GM19043 (cell line): ENCODE measurements around the gene ZSWIM5.

Experiments used
- ATAC-seq: cut with Tn5 transposase; IDR thresholded peaks from one replicate; pipeline ENCODE4 v1.9.1; 2021; ENCODE audit warnings: low read depth; ENCODE audit not compliant: unreplicated experiment

Gene ZSWIM5

DNA sequence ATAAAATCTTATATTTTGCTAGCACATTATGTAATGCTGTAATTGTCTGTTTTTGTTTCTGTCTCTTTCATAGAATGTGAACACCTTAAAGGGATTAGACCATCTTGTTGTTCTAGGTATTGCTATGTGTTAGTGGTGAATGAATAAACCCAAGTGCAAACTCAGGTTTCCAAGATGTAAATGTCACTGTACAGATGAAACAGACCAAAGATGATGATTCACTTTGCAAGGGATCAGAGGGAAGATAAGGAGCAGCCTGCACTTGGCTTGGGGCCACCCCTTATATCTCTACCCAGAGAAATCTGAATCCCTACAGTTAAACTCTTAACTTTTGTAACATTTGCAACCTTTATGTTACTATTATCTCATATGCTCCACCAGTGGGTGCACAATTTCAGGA, 168.9 kb downstream of the ZSWIM5 start:
- ATAC-seq = no peak

DNA sequence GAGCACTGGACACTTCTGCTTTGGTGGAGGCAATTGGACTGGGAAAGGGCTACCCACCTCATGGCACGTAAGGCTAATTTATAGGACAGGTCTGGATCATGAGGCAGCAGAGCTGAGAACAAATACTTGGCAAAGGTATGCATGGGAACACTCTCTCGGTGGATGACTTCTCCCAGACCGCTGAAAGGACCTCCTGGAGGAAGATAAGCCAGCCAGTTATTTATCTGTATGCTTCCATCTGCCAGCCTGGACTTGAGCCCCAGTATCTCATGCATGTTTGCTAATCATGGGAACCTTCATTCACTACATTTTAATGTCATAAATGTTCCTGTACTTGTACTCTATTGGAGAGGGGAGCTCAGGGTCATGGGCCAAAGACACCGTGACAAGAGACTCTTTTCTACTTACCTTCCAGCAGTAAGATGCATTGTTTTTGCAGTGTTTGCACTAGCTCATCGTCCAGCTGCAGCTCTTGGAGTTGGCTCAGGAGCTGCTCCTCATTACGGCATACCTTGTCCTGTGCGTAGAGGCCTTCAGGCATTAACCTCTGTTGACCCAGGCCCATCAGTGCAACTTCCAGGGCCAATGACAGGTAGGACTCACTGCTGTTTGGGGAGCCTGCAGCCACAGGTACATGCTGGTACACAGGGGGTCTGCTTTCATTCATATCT, 170.6 kb downstream of the ZSWIM5 start:
- no peak for ATAC-seq

DNA sequence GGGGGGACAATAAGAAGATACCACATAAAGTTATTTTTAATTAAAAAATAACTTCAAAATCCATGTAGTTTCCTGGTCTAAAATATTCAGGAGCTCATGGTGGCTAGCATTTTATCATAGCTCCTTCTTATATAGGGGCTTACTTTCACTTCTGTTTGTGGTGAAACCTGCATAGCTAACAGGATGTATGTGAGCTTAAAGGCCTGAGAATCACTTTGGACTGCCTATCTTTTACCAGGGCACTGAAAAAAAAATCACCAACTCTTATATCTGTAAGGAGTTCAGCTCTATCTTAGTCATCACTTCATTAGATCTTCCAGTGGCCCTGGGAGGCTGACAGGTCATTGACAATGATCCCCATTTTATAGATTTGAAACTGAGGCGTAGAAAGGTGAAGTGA, 173.0 kb downstream of the ZSWIM5 start:
- ATAC-seq = peak; percentile 51

DNA sequence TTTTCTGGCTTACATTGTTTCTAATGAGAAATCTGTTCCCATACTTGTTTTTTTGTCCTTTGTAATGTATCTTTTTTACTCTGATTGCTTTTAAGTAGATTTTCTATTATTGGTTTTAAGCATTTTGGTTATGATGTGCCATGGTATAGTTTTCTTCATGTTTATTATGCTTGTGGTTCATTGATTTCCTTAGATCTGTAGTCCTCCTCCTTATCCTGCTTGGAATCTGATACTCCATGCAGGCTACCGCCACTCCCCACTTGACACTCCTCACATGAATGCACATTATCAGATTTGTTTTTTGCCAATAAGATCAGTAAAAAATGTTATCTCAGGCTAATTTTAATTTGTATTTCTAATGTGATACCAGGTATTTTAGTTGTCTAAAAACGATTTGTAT, 173.6 kb downstream of the ZSWIM5 start:
- no peak for ATAC-seq

DNA sequence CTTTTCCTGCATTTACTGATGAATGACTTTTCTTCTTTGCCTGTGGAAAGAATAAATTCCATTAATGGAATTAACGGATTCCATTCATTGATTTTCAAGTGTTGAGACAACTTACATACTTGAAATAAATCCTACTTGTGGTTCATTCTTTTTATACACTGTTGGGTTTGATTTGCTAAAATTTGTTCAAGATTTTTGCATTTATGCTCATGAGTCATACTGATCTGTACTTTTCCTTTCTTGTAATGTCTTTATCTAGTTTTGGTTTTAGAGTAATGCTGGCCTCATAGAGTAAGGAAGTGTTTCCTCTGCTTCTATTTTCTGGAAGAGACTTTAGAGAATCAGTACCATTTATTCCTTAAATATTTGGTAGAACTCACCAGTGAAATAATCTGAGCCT, 180.0 kb downstream of the ZSWIM5 start:
- ATAC-seq = no peak

DNA sequence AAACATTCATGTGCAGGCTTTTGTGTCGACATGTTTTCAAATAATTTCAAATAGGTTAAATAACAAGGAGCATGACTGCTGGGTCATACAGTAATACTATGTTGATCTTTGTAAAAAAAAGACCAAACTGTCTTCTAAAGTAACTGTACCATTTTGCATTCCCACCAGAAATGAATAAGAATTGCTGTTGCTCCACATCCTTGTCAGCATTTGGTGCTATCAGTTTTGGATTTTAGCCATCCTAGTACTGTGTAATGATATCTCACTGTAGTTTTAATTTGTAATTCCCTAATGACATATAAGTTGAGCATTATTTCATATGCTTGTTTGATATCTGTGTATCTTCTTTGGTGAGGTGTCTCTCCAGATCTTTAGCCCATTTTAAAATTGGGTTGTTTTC, 182.7 kb downstream of the ZSWIM5 start:
- no peak for ATAC-seq

DNA sequence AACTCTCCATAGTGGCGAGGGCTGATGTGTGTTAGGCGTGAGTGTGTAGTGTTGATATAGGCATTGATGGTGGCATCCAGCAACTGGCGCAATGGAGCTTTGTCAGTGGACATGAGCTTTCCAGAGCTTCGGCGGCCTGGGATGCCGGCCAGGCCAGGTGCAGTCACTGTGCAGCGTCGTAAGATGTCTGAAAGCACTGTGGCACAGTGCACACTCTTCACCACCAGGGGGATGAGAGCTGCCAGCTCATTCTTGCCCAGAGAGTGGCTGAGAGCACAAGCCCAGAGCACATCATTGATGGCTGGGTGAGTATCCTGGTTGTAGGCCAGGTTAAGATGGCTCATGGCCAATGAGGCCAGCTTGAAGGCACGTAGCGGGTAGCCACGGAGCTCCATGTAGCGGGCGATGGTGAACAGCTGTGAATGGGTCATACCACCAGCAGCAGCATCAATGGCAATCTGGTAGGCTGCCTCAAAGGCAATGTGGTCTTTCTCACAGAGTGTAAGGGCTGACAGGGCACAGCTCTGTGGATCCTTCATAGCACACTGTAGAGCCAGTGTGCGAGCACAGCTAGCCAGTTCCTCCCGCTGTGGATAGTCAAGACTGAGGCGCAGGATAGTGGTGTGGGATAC, 187.7 kb downstream of the ZSWIM5 start:
- no peak for ATAC-seq

DNA sequence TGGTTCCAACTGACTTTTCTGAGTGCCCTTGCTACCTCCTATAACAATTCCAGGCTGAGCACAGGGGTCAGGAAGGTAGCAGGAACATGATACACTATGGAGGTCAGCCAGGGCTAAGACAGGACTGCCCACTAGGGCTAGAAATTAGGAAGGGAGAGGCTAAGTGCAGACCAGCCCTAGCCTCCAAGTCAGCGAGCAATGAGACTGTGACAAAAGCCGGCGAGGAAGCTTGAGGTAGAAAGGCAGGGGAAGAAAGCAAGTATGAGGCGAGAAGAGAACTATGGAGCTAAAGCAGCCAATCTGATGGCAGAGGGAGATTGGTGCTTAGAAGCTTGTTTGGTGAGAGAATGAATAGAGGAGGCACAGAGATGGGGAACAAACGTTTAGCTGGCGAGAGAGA, 189.6 kb downstream of the ZSWIM5 start:
- ATAC-seq = no peak

DNA sequence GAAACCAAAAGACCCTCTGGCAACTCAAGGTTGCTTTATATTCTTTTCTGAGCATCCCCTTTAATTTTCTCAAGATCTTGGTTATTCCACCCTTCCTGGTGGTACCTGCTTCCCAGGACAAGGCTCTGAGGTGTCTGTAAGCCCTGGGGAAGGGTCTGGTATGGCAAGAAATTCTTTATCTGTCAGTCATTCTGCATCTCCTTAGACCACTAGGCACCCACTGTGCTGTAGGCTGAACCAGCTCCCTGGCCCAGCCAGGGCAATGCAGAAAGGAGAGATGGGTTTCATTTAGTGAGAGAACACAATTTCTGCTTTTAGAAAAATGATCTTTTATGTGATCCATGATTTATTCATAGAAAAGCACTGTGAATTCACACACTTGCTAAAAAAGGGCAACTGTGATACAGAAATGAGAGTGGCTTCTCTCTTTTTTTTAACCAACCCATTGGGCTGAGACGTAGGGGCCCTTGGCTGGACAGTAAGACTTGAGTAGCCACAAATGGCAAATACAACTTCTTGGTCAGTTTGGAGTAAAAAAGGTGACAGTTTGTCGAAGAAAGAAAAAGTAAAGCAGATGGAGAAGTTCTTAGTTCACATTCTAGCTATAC, 190.2 kb downstream of the ZSWIM5 start:
- no peak for ATAC-seq

DNA sequence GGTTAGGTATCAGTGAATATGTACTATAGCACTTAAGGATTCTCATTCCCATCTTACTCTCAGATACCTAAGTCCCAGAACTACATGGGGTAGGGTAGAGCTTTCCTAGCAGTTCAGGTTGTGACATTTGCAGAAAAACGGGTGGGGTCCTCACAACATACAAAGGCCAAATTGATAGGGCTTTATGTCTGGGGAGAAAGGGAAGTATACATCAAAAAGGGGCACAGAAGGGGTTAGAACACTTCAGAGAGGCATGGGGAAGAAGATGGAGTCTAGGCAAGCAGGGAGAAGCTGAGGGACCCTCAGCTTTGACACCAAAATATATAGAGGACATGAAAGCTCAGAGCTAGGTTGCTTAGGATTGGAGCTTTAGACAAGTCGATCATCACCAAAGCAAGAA, 190.7 kb downstream of the ZSWIM5 start:
- no peak for ATAC-seq

DNA sequence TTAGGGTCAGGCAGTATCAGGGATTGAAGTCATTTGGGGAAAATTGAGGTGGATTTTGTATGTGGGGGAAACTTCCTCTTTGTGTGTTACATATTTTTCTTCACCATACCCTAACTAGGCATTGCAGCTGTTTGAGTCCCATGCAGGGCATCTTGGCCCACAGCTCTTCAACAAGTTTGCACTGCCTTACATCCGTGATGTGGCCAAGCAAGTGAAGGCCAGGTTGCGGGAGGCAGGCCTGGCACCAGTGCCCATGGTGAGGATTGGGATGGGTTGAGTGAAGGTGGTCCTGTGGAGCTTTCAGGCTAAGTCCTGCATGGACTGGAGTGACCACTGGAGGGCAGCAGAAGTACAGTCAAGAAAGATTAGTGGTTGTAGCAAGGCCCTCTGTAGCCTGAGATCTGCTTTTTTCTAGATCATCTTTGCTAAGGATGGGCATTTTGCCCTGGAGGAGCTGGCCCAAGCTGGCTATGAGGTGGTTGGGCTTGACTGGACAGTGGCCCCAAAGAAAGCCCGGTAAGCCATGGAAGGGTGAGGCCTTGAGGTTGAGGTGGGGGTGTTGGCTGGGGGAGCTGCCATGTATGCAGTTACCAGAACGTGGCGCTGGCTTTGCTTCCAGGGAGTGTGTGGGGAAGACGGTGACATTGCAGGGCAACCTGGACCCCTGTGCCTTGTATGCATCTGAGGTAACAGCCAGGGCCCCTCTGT, 191.9 kb downstream of the ZSWIM5 start:
- no peak for ATAC-seq

DNA sequence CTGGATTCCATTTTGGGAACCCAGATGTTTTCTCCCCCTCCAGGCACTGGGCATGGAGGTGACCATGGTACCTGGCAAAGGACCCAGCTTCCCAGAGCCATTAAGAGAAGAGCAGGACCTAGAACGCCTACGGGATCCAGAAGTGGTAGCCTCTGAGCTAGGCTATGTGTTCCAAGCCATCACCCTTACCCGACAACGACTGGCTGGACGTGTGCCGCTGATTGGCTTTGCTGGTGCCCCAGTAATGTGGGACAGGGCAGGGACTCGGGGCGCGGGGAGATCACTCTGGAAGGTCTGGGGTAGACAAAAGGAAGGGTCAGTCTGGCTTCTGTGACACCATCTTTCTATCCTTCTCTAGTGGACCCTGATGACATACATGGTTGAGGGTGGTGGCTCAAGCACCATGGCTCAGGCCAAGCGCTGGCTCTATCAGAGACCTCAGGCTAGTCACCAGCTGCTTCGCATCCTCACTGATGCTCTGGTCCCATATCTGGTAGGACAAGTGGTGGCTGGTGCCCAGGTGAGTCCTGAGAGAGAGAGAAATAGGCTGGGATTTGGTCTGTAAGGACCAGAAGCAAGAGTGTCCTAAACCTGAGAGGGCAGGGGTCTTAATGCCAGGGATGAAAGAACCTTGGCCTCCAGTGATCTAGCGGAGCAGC, 192.7 kb downstream of the ZSWIM5 start:
- ATAC-seq = no peak

DNA sequence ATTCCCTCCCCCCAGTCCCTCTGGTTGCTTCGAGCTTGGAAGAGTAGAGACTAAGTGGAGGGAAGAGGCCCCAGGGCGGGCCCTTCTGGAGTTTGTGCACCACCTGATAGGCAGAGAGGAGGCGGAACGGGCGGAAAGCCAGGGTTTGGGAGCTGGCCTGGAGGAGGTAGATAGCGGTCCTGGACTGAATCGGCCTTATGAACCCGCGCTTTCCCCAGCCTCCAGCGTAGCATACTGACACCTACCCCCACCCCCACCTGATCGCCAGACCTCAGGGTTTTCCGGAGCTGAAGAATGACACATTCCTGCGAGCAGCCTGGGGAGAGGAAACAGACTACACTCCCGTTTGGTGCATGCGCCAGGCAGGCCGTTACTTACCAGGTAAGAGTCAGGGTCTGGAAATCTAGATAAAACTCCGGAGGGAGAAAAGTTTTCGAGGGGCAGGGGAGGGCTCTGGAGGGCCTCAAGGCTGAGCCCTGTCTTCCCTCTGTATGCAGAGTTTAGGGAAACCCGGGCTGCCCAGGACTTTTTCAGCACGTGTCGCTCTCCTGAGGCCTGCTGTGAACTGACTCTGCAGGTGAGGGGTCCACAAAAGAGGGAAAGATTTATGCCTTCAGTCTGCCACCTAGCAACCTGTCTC, 193.6 kb downstream of the ZSWIM5 start:
- no peak for ATAC-seq

DNA sequence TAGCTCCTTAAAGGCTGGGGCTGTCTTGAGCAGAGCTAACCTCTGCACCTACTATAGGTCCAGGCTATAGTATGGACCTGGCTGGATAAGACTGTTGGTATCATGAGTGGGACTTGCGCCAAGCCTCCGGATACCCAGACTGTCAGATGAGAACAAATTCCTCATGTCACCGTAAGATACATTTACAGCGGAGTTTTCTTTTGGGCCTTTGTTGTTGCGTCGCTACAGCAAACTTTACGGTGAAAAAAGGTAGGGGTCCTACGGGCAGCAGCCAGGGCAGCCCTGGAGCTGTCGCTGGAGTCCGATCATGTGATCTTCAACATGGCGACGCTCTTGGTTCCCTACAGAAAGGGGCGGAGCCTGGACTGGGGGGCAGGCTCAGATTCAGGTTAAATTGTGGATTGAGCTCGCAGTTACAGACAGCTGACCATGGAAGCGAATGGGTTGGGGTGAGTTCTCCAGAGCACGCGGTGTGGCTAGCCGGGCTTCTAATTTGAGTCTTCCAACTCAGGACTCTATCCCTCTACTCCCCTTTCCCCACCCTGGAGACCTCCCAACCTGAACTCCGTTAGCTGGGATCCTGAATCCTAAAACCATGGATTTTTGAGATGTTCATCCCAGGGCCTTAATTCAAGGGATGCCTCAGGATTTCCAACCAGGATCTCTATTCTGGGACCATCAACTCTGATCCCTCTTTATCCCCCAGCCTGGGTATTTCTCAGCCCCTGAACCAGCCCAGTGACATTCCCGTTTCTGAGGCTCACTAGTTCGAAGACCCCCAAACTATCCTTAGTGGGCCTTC, 194.4 kb downstream of the ZSWIM5 start, which contains the start of gene UROD:
UROD (plus strand) TSS at position 418 of the 802 bp plus-strand sequence; CDS start at position 430, 12 bp downstream.
- ATAC-seq = peak; percentile 69

DNA sequence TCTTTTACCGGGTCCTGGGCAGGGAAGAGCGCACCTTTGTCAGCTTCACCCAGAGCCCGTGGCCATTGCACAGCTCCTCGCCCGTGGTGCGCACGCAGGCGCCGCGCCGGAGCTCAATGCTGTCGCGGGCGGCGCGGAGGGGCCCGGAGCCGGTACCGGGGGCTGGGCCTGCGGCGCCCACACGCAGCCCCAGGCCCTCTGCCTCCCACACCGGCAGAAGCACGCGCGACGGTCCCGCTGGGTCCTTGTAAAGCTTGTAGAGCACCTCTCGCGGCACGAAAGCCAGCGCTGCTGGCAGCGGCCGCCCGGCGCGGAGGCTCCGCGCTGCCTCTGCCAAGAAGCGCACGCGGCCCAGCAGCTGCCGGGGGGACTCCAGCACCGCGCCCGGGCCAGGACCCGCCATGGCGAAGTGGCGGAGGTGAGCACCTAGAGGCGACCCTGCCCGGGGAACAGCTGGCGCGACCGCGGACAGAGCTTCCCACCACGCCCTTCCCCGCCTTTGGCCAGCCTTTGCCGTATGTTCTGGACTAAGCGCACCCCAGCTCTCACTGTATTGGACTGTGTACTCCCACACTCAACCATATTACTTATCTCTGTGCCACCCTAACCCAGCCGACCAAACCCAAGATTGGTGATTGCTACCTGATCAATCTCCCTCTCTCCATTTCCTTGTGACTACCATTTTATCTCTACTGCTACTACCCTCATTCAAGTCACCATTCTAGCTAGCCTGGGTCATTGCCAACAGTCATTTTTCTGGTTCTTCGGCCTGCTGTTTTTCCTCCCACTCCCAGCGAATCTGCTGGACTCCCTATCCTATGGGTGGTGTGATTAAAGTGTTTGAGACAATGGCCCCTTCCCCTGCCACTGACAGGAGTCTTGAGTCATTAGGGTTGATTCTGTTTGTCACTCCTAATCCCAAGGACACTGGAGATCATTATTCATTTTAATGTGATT, 195.3 kb downstream of the ZSWIM5 start, which contains the start of gene HECTD3:
HECTD3 (minus strand) TSS at position 470 of the 957 bp plus-strand sequence; CDS start at position 403, 67 bp downstream.
- ATAC-seq = peak; percentile 73

DNA sequence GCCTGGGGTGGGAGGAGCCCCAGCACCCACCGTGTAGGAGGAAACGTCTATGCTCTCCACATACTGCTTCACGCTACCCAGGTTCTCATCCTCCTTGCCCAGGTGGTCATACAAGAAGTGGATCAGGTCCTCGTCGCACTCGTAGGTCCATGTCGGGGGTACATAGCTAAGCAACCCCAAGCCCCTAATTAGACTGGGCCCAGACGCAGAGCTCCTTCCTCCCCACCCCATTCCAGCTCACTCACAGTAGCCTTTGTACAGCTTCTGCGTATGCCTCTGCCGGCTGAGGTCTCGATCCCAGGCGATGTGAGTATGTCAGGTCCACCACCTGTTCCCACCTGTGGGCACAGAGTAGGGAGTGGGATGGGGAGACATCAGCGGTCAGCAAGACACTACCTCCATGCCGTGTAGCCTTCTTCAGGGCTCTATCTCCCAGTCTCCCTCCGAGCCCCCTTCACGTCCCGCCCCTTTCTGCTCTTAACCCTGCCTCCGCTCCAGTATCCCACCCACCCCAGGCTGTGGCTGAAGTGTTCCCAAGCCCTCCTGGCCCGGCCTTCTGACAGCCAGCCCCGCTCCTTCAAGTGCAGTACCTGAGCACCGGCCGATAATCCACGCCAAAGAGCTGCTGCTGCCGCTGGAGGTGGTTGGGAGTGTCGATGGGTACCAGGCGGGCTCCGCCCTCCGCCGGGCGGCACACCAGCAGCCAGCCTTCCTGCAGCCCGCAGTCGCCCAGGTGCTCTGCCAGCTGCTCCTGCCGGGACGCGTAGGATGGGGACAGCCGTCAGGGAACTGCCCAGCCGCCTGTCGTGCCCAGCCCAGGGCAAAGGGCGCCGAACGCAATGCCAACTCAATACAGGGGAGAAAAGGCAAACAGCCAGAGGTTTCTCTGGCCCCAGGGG, 196.2 kb downstream of the ZSWIM5 start:
- ATAC-seq = no peak

DNA sequence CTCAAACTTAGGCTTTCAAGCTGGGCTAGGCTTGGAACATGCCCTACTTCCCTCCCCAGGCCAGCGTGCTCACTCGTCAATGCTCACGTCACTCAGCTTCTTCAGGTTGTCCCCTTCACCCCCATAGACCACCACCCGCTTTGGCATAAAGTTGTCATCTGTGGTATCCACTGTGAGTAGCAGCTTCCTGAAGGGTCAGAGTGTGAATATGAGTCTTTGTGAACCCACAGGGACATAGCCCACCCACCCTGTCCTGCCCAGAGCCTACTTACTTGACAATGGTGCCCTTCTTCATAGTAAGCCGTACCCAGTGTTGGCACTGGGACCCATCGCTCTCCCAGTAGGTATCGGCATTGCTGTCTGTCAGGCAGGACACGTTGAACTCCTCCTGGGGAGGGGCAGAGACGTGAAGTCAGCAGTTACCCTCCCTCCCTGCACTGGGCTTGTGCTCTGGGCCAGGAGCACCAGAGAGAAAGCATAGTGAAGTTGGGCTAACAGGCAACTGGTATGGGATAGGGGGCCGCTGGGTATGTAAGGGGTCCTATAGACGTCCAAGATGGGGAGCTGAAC, 197.0 kb downstream of the ZSWIM5 start:
- no peak for ATAC-seq
